Ishikawa (cell line): ENCODE results near the gene SLF1.

Experiments
- CEBPB ChIP-seq: IDR thresholded peaks from 2 replicates; pipeline ENCODE4 v1.6.1; 2012
- CREB1 ChIP-seq: IDR thresholded peaks from 2 replicates; pipeline ENCODE4 v1.6.1; 2012; ENCODE audit warnings: low read depth

SLF1 gene

GRCh38 chr5:94746731-94747124 is 128.3 kb downstream of the SLF1 start:
- 0 out of 2 replicates have a peak, but pooled peaks have one; percentile 13 for TF ChIP-seq CEBPB
- no peak for TF ChIP-seq CREB1
